Suppressor macrophage treated with lipopolysaccharide for 1 hour (primary cell): ENCODE data around the gene GPRASP3.
A peak's percentile ranks its signal among the peaks of the same experiment; 100 is the strongest.
"Not testable (repeated sequence)": the region's sequence is repeated elsewhere in the genome, so short reads cannot be mapped to it uniquely, and the experiment has no call there.

Source experiments
- DNase-seq, 3 donors: peaks; one replicate each; pipeline ENCODE4 v3.0.0-alpha.2; 2020 to 2022

The GPRASP3 gene, protein sequence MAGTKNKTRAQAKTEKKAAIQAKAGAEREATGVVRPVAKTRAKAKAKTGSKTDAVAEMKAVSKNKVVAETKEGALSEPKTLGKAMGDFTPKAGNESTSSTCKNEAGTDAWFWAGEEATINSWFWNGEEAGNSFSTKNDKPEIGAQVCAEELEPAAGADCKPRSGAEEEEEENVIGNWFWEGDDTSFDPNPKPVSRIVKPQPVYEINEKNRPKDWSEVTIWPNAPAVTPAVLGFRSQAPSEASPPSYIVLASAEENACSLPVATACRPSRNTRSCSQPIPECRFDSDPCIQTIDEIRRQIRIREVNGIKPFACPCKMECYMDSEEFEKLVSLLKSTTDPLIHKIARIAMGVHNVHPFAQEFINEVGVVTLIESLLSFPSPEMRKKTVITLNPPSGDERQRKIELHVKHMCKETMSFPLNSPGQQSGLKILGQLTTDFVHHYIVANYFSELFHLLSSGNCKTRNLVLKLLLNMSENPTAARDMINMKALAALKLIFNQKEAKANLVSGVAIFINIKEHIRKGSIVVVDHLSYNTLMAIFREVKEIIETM

DNA sequence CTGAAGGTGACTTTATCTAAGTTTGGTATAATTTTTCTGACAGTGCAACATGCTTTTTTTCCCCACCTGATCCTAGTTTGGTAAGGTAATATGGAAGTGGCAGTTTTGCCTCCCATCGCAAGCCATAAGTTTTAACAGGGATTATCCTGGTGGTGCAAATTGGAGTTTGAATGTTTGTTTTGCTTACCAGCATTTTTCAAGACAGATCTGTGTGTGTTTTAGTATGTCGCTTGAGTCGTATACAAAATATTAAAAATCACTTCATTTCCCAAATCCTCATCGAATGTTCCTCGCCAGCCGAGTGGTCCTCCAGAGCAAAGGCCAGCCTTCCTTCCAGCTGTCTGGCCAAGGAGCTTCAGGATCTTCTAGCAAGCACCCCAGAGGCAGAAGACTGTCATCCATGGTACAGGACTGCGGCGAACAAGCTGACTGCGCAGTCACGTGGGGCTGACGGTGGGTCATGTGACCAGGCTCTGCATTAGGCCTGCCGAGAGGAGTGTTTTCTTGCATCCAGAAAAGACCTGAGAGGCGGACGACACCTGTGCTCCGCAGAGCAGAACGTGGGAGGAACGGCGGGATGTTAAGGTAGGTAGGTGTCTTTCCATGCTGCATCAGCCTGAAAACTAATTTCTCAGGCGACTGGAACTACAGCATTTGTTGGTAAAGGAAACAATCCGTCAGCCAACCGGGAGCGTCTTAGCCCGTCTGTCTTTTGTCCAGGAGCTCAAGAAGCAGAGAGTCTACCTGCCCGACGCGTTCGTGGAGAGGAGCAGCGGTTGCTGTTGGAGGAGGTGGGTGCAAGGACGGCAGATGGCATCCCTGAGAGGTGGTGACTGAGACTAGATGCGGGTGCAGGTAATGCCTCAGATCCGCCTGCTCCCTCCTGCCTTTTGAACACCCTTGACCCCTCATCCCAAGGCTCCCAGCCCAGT, at the start of gene GPRASP3:
TSS of gene GPRASP3 (plus strand) at position 507 of the 932 bp plus-strand sequence. CDS start 28,253 bp downstream, outside the sequence.
- DNase-seq: peak; percentile 21 to 47 (median 30)

DNA sequence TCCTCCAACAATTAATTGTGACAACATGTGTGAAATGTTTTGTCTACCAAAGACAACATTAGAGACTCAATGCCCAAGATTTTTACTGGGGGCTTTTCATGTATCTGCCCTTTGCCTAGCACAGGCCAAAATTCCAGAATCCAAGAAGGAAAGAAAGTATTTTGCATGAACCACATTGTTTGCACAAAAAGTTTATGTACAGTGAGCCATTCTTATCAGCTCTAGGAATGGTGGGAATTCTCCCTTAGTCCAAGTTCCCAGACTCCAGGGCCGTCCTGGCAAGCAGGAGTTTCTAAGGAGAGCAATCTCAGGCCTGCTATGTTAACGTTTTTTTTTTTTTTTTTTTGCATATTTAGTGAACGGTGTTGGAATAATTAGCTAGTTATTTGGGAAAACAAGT, 47.7 kb upstream of the GPRASP3 start:
- no peak for DNase-seq

DNA sequence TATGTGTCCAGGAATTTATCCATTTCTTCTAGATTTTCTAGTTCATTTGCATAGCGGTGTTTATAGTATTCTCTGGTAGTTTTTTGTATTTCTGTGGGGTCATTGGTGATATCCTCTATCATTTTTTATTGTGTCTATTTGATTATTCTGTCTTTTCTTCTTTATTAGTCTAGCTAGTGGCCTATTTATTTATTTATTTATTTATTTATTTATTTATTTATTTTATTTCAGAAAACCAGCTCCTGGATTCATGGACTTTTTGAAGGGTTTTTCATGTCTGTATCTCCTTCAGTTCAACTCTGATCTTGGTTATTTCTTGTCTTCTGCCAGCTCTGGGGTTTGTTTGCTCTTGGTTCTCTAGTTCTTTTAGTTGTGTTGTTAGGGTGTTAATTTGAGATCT, 43.1 kb upstream of the GPRASP3 start:
- DNase-seq: not testable (repeated sequence)

GRCh38 chrX:102684772-102685520, 35.6 kb upstream of the GPRASP3 start:
- no peak for DNase-seq

DNA sequence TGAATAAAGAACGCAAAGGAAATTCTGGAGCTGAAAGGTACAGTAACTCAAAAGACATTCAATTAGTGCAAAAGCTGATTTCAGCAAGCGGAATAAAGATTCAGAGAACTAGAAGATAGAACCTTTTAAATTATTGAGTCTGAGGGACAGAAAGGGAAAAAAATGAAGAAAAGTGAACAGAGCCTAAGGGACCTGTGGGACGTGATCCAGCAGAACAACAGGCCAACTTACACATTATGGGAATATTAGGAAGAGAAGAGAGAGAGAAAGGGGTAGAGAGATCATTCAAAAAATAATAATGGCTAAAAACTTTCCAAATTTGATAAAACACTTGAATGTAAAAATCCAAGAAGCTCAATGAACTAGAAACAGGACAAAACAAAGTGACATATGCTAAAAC, 25.8 kb upstream of the GPRASP3 start:
- DNase-seq: no peak

- no peak for DNase-seq
These were observed 24.2 kb upstream of the GPRASP3 start for GRCh38 chrX:102696306-102696705.

- DNase-seq: no peak
These were observed 23.0 kb upstream of the GPRASP3 start for GRCh38 chrX:102697494-102697893.

DNA sequence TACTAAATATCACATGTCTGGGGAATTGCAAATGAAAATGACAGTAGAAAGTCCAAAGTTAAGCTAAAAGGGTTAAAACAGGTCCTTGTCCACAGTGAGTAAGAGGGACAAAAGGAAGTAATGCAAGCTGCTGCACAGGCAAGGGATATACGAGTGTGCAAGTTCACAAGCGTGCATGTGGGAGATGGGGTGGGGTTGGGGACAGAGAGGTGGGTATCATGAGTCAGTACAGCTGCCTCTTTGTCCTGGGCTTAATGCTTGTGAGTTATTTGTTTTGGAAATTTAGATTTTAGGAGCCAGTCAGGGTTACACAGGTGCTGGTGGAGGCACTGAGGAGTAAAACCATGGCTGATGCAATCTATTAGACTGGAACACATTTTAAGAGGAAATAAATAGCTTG, 11.6 kb upstream of the GPRASP3 start:
- DNase-seq: no peak

DNA sequence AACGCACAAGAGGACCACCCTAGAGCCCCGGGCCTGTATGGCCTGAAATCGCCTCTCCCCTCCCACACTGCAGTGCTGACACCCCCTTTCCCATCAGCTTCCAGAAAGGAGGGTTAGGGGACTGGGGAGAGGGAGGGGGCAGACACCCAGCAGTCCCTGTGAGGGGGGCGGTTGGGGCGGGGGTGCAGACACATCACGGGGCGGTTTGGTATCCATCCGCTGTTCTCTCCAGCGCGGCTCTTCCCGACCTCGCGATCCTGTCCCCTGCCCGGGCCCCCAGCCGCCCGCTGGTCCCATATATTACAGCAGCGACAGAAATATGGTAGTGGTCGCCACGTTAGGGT, 8.7 kb upstream of the GPRASP3 start:
- no peak for DNase-seq

DNA sequence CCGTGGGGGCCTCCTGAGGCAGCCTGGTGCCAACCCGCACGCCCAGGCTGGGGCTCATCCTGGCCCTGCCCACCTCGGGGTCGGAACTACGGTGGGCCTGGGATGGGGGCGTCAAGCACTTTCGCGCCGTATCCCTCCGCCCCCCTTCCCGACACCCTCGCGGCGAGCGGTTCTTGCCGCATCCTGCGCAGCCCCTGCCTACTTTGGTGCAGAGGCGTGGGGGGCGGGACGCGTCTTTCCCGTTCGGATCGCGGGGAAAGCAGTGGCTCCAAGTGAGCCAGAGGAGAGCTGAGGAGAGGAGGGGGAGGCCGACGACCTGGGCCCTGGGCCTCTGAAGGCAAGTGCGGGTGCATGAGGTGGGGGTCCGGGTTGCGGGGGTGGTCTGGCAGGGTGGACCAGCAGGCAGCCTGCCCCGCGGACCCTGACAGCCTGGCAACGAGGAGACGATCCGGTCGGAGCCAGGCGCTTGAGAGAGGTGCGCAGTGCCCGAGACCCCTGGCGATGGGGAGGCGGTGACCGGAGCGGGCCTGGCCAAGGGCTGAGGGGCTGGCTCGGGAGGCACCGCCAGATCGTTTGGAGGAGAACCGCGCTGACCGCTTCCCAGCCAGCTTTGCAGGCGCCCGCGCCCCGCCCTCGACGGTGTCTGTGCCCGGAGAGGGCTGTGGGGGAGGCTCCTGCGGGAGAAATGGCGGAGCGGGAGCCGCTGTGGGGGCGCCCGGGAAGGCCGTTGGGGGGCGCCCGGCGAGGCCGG, 8.2 kb upstream of the GPRASP3 start, which contains the start of gene GPRASP2:
TSS of gene GPRASP2 (plus strand) at position 233 of the 751 bp plus-strand sequence. CDS start 2,422 bp downstream, outside the sequence.
- peak; percentile 14 to 32 (median 18) for DNase-seq

DNA sequence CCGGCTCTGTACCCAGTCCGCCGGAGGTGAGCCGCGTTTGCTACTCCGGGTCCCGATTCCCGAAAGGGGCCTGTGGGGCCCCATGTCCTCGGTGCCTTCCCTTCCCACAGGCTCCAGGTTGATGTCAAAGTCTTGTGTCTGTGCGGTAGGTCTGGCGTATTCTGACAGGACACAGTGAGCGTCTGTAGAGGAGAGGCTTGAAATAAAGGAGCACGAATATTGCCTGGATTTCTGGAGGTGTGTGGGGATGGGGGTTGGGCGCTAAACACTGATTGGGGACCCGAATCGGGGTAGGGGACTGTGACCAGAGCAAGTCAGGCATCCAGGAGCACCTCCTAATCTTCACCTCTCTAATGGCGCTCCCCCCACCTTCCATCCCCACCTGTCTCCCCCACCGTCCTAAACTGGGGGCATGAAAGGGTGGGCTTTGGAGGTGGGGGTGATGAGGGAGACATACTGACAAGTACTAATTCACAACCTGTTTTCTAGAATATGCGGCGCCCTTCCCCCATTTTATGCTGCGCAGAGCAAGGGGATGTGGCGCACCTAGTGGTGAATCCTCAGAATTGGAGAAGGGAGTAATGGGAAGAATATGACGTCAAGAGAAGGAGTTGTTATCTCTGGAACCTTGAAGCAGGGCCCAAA, 7.4 kb upstream of the GPRASP3 start:
- peak; percentile 8 to 34 (median 17) for DNase-seq

- DNase-seq: no peak
These were observed 5.5 kb upstream of the GPRASP3 start for GRCh38 chrX:102714994-102715393.

DNA sequence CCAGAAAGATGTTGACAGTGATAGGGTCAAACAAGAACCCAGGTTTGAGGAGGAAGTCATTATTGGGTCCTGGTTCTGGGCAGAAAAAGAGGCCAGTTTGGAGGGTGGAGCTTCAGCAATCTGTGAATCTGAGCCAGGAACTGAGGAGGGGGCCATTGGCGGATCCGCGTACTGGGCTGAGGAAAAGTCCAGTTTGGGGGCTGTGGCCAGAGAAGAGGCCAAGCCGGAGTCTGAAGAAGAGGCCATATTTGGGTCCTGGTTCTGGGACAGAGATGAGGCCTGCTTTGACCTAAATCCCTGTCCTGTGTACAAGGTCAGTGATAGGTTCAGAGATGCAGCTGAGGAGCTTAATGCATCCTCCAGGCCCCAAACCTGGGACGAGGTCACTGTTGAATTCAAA, 4.6 kb upstream of the GPRASP3 start:
- DNase-seq: no peak

DNA sequence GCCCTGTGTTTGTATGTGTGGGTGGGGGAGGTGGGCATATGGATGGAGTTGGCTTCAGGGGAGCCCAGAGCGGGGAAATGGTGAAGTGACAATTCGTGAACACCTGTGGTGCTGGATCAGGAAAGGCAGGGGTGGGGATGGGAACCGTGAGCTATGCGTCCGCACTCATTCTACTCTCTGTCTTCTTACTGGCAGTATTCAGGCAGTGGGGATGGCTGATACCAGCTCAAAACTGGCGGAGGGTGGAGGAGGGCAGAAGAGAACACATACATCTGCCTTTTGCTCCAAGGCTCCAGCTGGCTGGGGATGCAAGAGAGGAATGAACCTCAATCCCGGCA, 595 bp downstream of the GPRASP3 start:
- not testable (repeated sequence) for DNase-seq

GRCh38 chrX:102723456-102723855, 2.9 kb downstream of the GPRASP3 start:
- no peak for DNase-seq

DNA sequence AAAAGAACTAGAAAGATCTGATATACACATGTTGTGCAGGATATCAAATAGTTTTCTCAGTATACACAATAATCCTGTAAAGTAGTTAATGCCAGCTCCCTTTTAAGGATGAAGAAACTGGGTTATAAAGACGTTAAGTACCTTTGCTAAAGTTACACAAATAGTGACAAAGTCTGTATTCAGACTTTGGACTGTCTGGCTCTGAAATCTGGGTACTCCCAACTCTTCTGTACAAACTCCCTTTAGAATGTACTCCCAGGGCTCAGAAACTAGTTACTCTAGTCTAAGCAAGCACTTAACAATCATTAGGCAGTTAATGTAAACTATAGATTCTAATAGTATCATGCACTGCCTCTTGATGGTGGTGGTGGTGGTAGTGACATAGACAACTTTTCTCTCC, 7.2 kb downstream of the GPRASP3 start:
- DNase-seq: no peak

DNA sequence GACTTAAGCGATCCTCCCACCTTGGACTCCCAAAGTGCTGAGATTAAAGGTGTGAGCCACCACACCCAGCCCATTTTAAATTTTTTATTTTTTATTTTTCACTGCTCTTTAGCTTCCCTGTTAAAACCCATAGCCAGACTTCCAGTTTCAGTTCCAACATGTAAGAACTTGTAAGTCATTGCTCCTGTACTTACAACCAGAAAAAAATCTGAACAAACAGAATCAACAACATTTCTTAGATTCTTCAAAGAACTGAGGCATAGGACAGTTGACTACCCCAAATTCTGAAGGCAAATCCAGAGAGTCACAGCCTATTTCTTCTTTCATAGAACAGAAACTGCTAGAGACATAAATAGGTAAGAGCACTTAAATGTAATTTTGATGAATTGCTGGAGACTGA, 8.1 kb downstream of the GPRASP3 start:
- DNase-seq: no peak

GRCh38 chrX:102739657-102740056, 19.1 kb downstream of the GPRASP3 start:
- no peak for DNase-seq

DNA sequence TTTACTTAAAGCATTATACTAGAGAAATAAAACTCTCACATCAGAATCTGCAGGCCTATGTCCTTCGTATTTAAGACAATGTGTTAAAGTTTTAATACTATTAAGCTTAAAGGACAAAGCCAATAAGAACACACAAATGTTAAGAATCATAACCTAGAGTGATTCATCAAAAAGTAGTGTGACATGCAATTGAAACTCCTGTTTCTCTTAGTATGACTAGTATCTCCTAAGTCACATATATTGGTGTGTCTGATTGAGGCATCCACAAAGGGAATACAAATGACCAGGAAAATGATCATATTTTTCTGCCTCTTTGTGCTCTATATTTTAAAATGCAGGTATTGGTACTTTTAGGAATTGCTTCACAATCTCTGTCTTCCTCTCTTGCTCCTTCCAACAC, 23.8 kb downstream of the GPRASP3 start:
- no peak for DNase-seq

DNA sequence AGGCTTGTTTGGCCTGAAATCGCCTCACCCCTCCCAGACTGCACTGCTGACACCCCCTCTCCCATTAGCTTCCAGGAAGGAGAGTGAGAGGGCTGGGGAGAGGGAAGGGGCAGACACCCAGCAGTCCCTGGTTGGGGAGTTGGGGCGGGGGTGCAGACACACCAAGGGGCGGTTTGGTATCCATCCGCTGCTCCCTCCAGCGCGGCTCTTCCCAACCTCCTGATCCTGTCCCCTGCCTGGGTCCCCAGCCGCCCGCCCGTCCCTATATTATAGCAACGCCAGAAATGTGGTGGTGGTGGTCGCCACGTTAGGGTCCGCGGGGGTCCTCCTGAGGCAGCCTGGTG, 24.9 kb downstream of the GPRASP3 start:
- DNase-seq: no peak

- peak in 2 of 3 donors; percentile 5 to 27 for DNase-seq
These were observed 25.5 kb downstream of the GPRASP3 start for GRCh38 chrX:102745857-102746584.
